Stimulated activated naive CD4-positive, alpha-beta T cell treated with Interleukin-2 at 50 U/mL for 16 hours (primary cell): ENCODE data around the gene ELL2.
"Not testable (repeated sequence)": the region's sequence is repeated elsewhere in the genome, so short reads cannot be mapped to it uniquely, and the experiment has no call there.

Source experiments
- DNase-seq: peaks from one replicate; lab custom pipeline; 2025; lab: John Stamatoyannopoulos, UW

Gene ELL2

GRCh38 chr5:95838001-95838520 lies 123.6 kb downstream of the ELL2 start:
- DNase-seq, result no peak

GRCh38 chr5:95837492-95837891 lies 124.2 kb downstream of the ELL2 start:
- DNase-seq, result no peak

DNA sequence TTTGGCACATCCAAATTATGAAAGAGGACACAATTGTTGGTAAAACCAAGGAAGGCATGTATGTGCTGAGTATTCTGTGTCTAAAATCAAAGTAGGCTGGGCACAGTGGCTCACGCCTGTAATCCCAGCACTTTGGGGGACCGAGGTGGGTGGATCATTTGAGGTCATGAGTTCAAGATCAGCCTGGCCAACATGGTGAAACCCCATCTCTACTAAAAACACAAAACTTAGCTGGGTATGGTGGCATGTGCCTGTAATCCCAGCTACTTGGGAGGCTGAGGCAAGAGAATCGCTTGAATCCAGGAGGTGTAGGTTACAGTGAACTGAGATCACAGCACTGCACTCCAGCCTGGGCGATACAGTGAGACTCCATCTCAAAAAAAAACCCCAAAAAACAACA lies 124.7 kb downstream of the ELL2 start:
- DNase-seq, result not testable (repeated sequence)

- no peak for DNase-seq
These were observed 125.1 kb downstream of the ELL2 start for GRCh38 chr5:95836544-95836943.

DNA sequence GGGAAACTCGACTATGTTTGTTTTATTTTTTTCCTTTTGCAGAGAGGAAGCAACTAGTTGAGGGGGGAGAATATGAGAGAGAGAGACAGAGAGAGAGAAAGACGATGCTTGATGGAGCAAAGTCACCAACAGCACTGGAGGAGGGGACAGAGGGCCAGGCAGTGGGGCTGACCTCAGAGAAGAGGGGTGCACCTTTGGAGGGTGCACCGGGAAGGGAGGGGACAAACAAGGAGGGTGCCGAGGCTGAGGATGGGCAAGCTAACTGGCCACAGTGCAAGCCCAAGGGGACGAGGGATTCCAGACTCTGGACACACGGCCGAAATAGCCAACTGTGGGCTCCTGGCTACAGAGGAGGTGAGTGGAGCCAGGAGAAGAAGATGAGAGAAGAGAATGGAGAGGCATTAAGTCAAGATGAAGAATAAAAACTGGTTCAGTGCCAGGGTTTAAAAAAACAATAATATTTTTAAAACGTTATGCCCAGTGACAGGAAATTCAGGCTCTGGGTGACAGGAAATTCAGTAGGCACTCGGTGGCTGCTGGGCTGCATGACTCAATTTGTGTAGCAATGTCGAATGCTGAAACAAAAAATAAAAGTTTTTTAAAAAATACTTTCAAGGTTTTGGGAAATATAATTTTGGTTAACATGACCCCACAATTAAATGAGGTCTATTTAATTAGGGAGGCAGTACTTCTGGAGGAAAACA lies 125.8 kb downstream of the ELL2 start:
- DNase-seq, result no peak
